ENCODE results near the gene DDX25.

DNA sequence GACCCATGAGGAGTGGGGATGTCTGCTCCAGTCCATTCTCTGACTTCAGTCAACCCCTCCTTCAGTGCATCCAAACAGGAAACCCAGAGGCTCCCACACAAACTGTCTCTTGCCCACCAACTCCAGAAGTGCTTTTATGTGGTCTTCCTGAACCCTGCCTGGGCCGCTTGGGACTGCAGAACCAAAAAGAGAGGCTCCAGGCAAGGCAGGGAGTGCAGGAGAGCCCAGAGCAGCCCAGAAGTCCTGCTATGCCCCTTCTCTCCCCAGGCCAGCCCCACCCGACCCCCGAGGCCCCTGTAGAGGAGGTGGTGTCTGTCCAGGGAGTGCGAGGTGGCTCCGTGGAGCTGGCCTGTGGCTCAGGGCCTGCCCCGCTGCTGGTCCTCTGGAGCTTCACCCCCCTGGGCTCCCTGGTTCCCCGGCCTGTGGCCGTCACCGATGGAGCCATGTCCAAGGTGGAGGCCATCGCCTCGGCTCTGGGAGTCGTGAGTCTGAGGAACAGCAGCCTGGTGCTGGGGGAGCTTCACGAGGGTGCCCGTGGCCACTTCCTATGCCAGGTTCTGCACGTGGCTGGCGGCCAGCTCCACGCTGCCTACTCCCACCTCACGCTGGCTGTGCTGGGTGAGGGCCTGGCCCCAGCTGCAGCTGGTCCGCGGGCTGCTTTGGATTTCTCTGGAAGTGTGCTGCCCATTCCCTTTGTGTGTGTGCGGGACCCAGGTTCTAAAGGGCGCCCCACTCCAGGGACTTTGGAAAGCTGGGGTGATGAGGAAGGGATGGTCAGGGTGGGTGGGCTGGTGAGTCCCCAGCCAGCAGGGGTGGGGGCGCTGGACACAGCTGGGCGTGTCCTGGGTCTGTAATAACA is 43.3 kb downstream of the DDX25 start:
- TF ChIP-seq, protein P1, sequence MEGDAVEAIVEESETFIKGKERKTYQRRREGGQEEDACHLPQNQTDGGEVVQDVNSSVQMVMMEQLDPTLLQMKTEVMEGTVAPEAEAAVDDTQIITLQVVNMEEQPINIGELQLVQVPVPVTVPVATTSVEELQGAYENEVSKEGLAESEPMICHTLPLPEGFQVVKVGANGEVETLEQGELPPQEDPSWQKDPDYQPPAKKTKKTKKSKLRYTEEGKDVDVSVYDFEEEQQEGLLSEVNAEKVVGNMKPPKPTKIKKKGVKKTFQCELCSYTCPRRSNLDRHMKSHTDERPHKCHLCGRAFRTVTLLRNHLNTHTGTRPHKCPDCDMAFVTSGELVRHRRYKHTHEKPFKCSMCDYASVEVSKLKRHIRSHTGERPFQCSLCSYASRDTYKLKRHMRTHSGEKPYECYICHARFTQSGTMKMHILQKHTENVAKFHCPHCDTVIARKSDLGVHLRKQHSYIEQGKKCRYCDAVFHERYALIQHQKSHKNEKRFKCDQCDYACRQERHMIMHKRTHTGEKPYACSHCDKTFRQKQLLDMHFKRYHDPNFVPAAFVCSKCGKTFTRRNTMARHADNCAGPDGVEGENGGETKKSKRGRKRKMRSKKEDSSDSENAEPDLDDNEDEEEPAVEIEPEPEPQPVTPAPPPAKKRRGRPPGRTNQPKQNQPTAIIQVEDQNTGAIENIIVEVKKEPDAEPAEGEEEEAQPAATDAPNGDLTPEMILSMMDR (IDR thresholded peaks at IDR 0.05), result no peak
- TF ChIP-seq POLR2A (IDR thresholded peaks at IDR 0.05), result no peak
